OCI-LY7 (cell line): ENCODE results near the gene CACNA1I. TPM values are rescaled to one million over a fixed set of nuclear protein-coding genes. Genes with fewer than 3 reads are reported as not detected.

Experiments used
- BruUV-seq: library from RNA; stranded (reverse); fragments of 400-500 nt; replicated peaks from 2 replicates; lab custom pipeline; 2021; lab: Mats Ljungman, UMichigan
- CTCF ChIA-PET: fragments of 300-600 bp; sonication (Branson Sonifier 250); formaldehyde crosslinking; loops from one replicate; lab custom pipeline; 2022; ENCODE audit warnings: antibody characterized with exemption; ENCODE audit not compliant: unreplicated experiment; lab: Charles Lee
- POLR2A ChIA-PET: fragments of 300-600 bp; sonication (Branson Sonifier 250); formaldehyde crosslinking; loops from one replicate; lab custom pipeline; 2022; ENCODE audit warnings: antibody characterized with exemption; lab: Charles Lee
- DNase-seq: peaks from one replicate; pipeline ENCODE4 v3.0.0-alpha.2; 2015; ENCODE audit warnings: low spot score
- H2AFZ ChIP-seq: fragments of 200-600 bp; sonication (generic), shearing (Covaris generic); 2 replicates; pipeline ENCODE4 v1.6.1; 2014; ENCODE audit warnings: mild to moderate bottlenecking, antibody characterized with exemption, low read length, moderate library complexity
- H3K27ac ChIP-seq: fragments of 200-600 bp; sonication (generic); 2 replicates; pipeline ENCODE4 v1.5.1; 2014; ENCODE audit warnings: mixed run types, low read depth, mild to moderate bottlenecking, moderate library complexity, low read length, inconsistent platforms; ENCODE audit not compliant: poor library complexity, severe bottlenecking
- H3K36me3 ChIP-seq: fragments of 200-600 bp; sonication (generic); 2 replicates; pipeline ENCODE4 v1.6.1; 2014; ENCODE audit warnings: mild to moderate bottlenecking, antibody characterized with exemption, low read length, moderate library complexity, mixed read lengths; ENCODE audit not compliant: insufficient read depth
- H3K4me1 ChIP-seq: fragments of 200-600 bp; sonication (generic); 2 replicates; pipeline ENCODE4 v1.5.1; 2014; ENCODE audit warnings: mild to moderate bottlenecking, low read length; ENCODE audit not compliant: insufficient read depth, poor library complexity, severe bottlenecking
- H3K4me2 ChIP-seq: fragments of 200-600 bp; sonication (generic); 2 replicates; pipeline ENCODE4 v1.6.1; 2014; ENCODE audit warnings: mild to moderate bottlenecking, low read length
- H3K4me3 ChIP-seq: fragments of 200-600 bp; sonication (generic); 2 replicates; pipeline ENCODE4 v1.5.1; 2014; ENCODE audit warnings: mild to moderate bottlenecking, low read depth, low read length; ENCODE audit not compliant: poor library complexity, severe bottlenecking
- H3K79me2 ChIP-seq: fragments of 200-600 bp; sonication (generic); 2 replicates; pipeline ENCODE4 v1.6.1; 2016; ENCODE audit warnings: low read depth, mild to moderate bottlenecking, low read length, moderate library complexity, mixed read lengths; ENCODE audit not compliant: insufficient read depth
- H3K9me2 ChIP-seq: fragments of 200-600 bp; sonication (generic); 2 replicates; pipeline ENCODE4 v1.6.1; 2016; ENCODE audit warnings: mild to moderate bottlenecking, low read length, mixed read lengths; ENCODE audit not compliant: insufficient read depth
- H3K9me3 ChIP-seq: fragments of 200-600 bp; sonication (generic); 2 replicates; pipeline ENCODE4 v1.6.1; 2014; ENCODE audit warnings: mild to moderate bottlenecking, mixed run types, low read length, mixed read lengths
- H4K20me1 ChIP-seq: fragments of 200-600 bp; sonication (generic); 2 replicates; pipeline ENCODE4 v1.6.1; 2014; ENCODE audit warnings: mild to moderate bottlenecking, antibody characterized with exemption, low read length, moderate library complexity, mixed read lengths; ENCODE audit not compliant: insufficient read depth
- EZH2phosphoT487 ChIP-seq: fragments of 200-600 bp; sonication (generic); IDR thresholded peaks from 2 replicates; pipeline ENCODE4 v1.6.1; 2018; ENCODE audit warnings: low read depth, borderline replicate concordance, mild to moderate bottlenecking, mixed run types, antibody characterized with exemption, low read length, moderate library complexity, mixed read lengths
- intact Hi-C: fragments of 100-400 bp; cut with micrococcal nuclease; formaldehyde crosslinking; loops from one replicate; pipeline ENCODE4 v1.10.0; 2022; ENCODE audit not compliant: unreplicated experiment
- total RNA-seq, 2 experiments: library from RNA; depleted of rRNA in 1 of 2; stranded (reverse); fragments of >200 nt in 1 of 2; shearing (Covaris generic) in 1 of 2; gene quantifications; 2 replicates each; pipeline ENCODE4 v1.2.3, GENCODE V29; 2014 to 2022
- TF ChIP-seq, protein P1 (sequence below): fragments of 200-600 bp; sonication (generic); conservative IDR thresholded peaks from 2 replicates; pipeline ENCODE4 v1.5.1; 2014; ENCODE audit warnings: mild to moderate bottlenecking, antibody characterized with exemption, low read length, moderate library complexity, mixed read lengths

Gene CACNA1I
- total RNA-seq, 2 experiments from 2014 or later: 0.03 TPM; not detected in 1

DNA sequence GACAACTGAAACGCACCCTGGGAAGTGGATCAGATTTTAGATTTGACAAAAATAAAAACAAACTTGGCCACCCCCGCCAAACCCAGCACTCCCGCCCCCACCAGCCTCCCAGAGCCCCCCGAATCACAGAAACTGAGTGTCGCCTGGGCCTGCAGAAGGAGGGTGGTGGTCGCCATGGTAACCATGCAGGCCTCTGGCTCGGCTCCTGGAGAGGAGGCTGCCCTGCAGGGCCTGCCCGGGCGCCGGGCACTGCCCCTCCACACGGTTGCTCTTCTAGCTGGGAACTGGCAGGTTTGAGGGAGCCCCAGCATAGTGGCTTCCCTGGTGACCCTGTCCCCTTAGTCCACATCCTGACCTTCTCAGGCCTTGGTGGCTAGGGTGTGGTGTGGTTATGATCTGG, 19.3 kb downstream of the CACNA1I start:
- Histone ChIP-seq H3K79me2 (no peaks in the 10 kb centered on the region), H3K4me3 (no peak overlapping the region), H3K4me2 (no peak overlapping the region), H3K9me3 (no peaks in the 10 kb centered on the region), H3K27ac (no peak overlapping the region), H4K20me1 (no peaks in the 10 kb centered on the region), H3K36me3 (no peaks in the 10 kb centered on the region), H2AFZ (no peak overlapping the region), H3K4me1 (no peaks in the 10 kb centered on the region), H3K9me2 (no peaks in the 10 kb centered on the region)
- no TSS peak for BruUV-seq
- TF ChIP-seq, protein P1, sequence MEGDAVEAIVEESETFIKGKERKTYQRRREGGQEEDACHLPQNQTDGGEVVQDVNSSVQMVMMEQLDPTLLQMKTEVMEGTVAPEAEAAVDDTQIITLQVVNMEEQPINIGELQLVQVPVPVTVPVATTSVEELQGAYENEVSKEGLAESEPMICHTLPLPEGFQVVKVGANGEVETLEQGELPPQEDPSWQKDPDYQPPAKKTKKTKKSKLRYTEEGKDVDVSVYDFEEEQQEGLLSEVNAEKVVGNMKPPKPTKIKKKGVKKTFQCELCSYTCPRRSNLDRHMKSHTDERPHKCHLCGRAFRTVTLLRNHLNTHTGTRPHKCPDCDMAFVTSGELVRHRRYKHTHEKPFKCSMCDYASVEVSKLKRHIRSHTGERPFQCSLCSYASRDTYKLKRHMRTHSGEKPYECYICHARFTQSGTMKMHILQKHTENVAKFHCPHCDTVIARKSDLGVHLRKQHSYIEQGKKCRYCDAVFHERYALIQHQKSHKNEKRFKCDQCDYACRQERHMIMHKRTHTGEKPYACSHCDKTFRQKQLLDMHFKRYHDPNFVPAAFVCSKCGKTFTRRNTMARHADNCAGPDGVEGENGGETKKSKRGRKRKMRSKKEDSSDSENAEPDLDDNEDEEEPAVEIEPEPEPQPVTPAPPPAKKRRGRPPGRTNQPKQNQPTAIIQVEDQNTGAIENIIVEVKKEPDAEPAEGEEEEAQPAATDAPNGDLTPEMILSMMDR: no peak
- no peak for TF ChIP-seq EZH2phosphoT487
- ChIA-PET CTCF (no interaction called here), POLR2A (no interaction called here)
- no peak for DNase-seq
- intact Hi-C loops: no loop called here

DNA sequence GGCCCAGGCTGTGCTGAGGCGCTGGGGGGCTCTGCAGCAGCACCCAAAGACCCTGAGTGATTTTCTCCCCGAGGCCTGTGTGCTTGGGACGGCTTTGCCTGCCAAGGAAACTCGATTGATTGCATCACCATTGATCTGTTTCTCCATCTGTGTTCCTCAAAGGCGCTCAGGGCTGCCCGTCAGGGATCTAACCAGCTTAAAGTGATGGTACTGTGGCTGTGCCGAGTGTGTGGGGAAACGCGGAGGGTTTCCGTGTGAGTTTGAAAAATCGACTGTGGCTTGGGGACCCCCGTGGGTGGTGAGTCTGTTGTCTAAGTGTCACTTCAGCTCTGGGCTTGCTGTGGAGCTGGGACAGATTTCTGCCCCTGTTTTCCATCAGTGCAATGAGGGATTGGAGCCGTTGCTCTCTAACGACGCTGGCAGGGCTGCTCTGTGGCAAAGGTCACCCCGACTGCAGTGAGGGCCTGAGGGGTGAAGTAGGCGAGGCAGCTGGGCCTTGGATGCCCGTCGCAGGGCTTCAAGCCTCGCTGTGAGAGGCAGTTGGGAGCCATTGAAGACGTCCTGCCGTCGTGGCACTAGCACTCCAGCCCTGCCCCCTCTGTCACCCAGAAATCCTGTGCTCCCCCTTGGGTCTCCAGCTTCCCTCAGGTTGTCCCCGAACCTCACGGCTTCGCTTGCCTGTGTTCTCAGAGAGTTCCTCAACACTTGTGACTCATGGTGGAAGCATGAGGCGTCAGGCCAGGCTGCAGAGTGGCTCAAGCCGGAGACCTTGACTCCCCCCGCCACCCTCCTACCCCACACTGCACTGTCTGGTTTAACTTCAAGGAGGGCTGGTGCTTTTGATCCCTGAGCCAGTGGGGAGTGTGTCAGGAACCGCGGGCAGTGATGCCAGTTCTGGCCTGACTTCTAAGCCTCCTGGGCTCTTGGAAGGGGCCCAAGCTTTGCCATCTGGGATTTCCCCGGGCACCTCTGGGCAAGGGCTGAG, 21.8 kb downstream of the CACNA1I start:
- POLR2A ChIA-PET: interaction anchor here (0.6 kb wide), 1 partner anchor 330 kb away, joined by 3 read pairs; no protein-coding TSS in a partner anchor
- no peak overlapping the region for H2AFZ ChIP-seq
- intact Hi-C loops: no loop called here

More for the DNA sequence above, 21.8 kb downstream of the CACNA1I start:
- Histone ChIP-seq H3K36me3 (no peaks in the 10 kb centered on the region), H4K20me1 (no peaks in the 10 kb centered on the region), H3K4me1 (peaks cover 8% of the 10 kb centered on the region), H3K9me2 (no peaks in the 10 kb centered on the region), H3K4me3 (no peak overlapping the region), H3K79me2 (no peaks in the 10 kb centered on the region), H3K27ac (no peak overlapping the region), H3K4me2 (no peak overlapping the region), H3K9me3 (no peaks in the 10 kb centered on the region)
- no peak for DNase-seq
- no TSS peak for BruUV-seq
- TF ChIP-seq EZH2phosphoT487: no peak
- TF ChIP-seq, protein P1: no peak
- CTCF ChIA-PET: no interaction called here
